HuH-7 (cell line): ENCODE results near the gene SPTLC2.
"Not testable (repeated sequence)": the region's sequence is repeated elsewhere in the genome, so short reads cannot be mapped to it uniquely, and the experiment has no call there.

Source experiments
- DNase-seq: peaks from one replicate; pipeline ENCODE4 v3.0.0; 2011; ENCODE audit warnings: low spot score

The SPTLC2 gene

DNA sequence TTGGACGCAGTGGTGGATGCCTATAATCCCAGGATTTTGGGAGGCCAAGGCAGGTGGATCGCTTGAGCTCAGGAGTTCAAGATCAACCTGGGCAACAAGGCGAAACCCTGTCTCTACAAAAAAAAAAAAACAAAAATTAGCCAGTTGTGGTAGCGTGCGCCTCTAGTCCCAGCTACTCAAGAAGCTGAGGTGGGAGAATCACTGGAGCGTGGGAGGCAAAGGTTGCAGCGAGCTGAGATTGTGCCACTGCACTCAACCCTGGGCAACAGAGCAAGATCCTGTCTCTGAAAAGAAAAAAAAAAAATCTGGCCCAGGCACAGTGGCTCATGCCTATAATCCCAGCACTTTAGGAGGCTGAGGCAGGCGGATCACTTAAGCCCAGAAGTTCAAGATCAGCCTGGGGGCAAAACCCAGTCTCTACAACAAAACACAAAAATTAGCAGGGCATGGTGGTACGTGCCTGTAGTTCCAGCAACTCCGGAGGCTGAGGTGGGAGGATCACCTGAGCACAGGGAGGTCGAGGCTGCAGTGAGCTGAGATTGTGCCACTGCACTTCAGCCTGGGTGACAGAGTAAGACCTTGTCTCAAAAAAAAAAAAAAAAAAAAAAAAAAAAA lies 27.9 kb downstream of the SPTLC2 start:
- not testable (repeated sequence) for DNase-seq

DNA sequence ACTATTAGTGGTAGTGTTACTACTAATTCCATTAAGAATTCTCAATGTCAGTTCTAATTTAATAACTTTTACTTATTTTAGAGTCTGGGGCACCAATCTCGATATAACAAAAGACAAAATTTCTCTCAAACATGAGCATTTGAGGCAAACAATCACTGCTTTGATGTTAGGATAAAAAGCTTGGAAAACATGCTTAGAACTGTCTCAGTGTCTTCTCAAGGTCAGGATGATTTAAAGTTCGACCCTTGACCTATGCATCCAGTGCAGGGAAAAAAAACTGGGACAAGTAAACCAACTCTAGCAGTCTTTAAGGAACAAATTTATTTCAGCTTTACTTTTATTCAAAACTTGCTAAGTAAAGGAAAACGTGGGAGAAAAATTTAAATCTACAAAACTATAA lies 31.1 kb downstream of the SPTLC2 start:
- DNase-seq = no peak

GRCh38 chr14:77584809-77585208 lies 31.6 kb downstream of the SPTLC2 start:
- DNase-seq = no peak

DNA sequence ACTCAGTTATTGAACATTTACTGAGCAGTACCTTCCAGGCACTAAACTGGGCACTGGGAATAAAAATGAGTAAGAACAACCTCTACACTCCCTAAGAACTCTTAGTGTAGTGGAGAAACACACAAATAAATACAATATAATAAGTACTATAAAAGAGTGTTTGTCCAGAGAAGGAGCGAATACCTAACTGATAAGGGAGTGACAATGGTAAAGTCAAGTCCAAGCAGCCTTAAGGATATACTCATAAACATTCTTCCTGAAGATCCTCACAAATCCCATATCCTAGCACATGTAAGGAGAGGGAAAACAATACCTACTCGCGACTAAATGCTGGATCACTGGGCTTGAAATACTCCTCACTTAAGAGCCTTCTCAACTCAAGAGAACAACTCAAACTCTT lies 32.8 kb downstream of the SPTLC2 start:
- no peak for DNase-seq

- no peak for DNase-seq
These were observed 33.9 kb downstream of the SPTLC2 start for GRCh38 chr14:77582511-77582910.

DNA sequence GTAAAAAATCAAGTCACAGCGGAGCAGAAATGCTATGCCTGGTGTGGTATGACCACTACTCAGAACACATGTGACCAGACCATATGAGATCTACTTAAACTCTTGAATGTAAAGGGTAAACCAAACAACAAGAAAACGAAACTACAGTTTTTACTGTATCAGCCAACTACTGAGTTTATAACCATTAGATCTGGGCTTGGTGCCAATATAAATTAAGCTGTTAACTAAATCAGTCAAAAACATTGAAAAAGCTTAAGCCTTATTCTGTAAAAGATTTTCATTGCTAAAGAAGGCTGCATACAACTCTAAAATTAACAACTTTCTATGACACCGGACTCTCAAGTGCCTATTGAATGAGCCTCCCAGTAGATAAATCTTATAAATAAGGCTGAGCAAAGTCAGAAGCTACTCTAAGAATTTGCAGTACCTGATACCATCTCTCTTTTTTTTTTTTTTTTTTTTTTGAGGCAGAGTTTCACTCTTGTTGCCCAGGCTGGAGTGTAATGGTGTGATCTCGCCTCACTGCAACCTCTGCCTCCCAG lies 35.4 kb downstream of the SPTLC2 start:
- no peak for DNase-seq

- no peak for DNase-seq
These were observed 36.0 kb downstream of the SPTLC2 start for GRCh38 chr14:77580477-77580876.

GRCh38 chr14:77579780-77580179 lies 36.7 kb downstream of the SPTLC2 start:
- no peak for DNase-seq

- no peak for DNase-seq
These were observed 37.4 kb downstream of the SPTLC2 start for GRCh38 chr14:77579065-77579464.

DNA sequence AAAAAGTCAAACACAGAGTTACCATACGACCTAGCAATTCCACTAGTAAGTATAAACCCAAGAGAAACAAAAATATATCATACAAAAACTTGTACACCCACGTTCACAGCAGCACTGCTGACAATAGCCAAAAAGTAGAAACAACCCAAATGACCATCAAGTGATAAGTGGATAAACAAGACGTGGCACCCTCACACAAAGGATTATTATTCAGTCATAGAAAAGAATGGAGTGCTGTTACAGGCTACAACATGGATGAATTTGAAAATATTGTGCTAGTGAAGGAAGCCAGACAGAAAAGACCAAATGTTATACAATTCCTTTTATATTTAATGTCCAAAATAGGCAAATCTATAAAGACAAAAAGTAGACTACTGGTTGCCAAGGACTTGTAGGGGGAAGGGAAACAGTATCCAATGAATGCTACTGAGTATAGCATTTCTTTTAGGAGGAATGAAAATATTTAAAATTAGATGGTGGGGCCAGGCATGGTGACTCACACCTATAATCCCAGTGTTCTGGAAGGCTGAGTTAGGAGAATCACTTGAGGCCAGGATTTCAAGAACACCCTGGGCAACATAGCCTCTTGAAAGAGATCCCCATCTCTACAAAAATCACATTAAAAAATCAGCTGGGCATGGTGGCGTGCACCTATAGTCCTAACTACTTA lies 41.9 kb downstream of the SPTLC2 start:
- no peak for DNase-seq

- DNase-seq = no peak
These were observed 42.5 kb downstream of the SPTLC2 start for GRCh38 chr14:77573964-77574363.

GRCh38 chr14:77570706-77571268 lies 45.6 kb downstream of the SPTLC2 start:
- no peak for DNase-seq

- no peak for DNase-seq
These were observed 50.5 kb downstream of the SPTLC2 start for GRCh38 chr14:77565994-77566305.

GRCh38 chr14:77565289-77565993 lies 51.0 kb downstream of the SPTLC2 start:
- DNase-seq = no peak

DNA sequence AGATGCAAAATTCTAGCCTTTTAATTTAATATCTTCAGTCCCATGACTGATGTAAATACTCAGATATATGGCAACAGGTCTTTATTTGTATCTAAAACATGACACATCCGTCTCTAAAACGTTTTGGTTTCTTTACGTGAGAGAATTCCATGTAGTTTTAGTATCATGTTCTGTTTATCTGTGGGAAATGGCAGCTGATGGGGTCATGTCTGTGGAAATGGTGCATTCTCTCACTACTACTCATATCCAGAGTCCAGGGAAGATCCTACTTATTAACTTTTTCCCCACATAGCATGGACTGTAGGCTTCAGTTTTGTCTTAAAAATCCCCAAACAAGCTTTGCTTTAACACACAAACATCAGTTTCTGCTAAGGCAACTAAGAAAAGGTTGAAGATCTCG lies 53.8 kb downstream of the SPTLC2 start:
- DNase-seq = no peak

- DNase-seq = no peak
These were observed 54.6 kb downstream of the SPTLC2 start for GRCh38 chr14:77561881-77562280.

DNA sequence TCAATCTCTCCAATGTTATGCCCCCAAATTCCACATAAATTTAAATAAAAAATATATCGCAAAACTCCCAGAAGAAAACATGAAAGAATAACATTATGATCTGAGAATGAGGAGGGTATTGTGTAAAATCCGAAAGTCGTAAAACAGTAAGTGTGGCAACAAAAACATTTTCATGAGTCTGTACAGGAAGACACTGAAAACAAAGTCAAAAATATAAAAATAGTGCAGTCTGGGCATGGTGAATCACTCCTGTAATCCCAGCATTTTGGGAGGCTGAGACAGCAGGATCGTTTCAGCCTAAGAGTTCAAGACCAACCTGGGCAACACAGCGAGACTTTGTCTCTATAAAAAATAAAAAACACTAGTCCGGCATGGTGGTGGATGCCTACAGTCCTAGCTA lies 57.1 kb downstream of the SPTLC2 start:
- DNase-seq = no peak

- DNase-seq = no peak
These were observed 59.0 kb downstream of the SPTLC2 start for GRCh38 chr14:77557391-77557790.

DNA sequence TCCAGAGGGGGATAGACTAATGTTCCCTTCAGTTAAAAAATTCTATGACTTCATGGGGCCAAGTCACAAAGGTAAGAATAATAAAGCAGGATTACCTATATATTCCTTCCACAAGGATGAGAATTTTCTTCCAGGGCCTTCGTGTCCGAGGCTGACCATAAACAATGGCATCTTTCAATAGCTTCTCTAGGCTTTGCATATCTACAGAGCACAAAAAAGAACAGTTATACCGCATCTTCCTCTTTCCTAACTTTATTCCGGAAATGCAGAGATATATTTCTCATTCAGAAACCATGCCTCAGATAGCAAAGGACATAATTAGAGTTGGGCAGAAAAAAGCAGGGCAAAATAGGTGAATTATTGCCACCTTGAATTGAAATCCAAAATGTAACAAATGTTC lies 59.5 kb downstream of the SPTLC2 start:
- no peak for DNase-seq

- no peak for DNase-seq
These were observed 61.4 kb downstream of the SPTLC2 start for GRCh38 chr14:77554816-77555599.

DNA sequence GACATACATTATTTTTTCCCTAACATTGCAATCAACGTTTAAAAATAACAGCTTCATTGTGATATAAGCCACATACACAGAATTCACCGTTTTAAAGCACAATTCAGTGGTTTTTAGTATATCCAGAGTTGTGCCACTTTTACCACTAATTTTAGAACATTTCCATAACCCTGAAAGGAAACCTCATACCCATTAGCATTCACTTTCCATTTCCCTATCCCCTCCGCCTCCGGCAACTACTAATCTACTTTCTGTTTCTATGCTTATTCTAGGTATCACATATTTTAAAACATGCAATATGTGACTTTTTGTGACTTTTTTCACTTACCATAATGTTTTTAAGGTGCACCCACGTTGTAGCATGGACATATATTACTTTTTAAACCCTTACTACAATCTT lies 62.2 kb downstream of the SPTLC2 start:
- DNase-seq = no peak

DNA sequence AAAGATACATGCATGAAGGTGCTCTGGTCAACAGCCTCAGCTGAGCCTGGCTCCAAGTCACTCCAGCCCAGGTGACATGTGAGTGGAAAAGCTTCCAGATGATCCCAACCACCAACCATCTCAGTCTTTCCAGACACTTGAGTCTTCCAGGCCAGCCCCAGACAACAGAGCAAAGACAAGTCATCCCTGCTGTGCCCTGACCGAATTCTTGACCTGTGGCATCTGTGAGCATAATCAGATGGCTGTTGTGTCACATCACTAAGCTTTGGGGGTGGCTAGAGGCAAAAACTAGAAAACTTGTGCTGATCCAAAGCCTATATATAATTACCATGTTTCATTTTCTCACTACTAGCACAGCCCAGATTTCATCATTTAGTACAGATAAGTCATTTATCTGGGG lies 67.0 kb downstream of the SPTLC2 start:
- DNase-seq = no peak
